GM13976 (cell line): ENCODE measurements around the gene DUSP19.
A peak's percentile ranks its signal among the peaks of the same experiment; 100 is the strongest.

Experiments
- DNase-seq: peaks from one replicate; pipeline ENCODE4 v3.0.0; 2012; ENCODE audit warnings: low spot score
- CTCF ChIP-seq: IDR thresholded peaks from 2 replicates; pipeline ENCODE4 v1.5.1; 2012; ENCODE audit warnings: borderline replicate concordance, mild to moderate bottlenecking; ENCODE audit not compliant: insufficient read depth; ENCODE audit errors: extremely low read depth, missing control alignments, control extremely low read depth
- in situ Hi-C: fragments of 300-500 bp; cut with MboI; formaldehyde crosslinking; loops from one replicate; pipeline ENCODE4 v1.12.0; 2022; ENCODE audit warnings: low sequenced_read_pairs, mixed read lengths, inconsistent platforms; ENCODE audit not compliant: unreplicated experiment

The DUSP19 gene

DNA sequence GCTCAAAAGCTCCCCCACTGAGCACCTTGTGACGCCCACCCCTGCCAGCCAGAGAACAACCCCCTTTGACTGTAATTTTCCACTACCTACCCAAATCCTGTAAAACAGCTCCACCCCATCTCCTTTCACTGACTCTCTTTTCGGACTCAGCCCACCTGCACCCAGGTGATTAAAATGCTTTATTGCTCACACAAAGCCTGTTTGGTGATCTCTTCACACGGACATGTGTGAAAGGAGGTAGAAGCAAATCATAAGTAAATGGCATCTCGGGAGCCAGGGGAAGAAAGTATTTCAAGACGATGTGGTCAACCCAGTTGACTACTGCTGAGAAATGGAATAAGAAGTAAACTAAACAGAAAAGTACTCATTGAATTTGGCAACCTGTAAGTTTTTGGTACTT lies 29.1 kb upstream of the DUSP19 start:
- TF ChIP-seq CTCF, result no peak
- in situ Hi-C loops, result no loop called here
- DNase-seq, result no peak

GRCh38 chr2:183057333-183057985 lies 21.1 kb upstream of the DUSP19 start:
- in situ Hi-C loops, result no loop called here
- TF ChIP-seq CTCF, result no peak
- no peak for DNase-seq

DNA sequence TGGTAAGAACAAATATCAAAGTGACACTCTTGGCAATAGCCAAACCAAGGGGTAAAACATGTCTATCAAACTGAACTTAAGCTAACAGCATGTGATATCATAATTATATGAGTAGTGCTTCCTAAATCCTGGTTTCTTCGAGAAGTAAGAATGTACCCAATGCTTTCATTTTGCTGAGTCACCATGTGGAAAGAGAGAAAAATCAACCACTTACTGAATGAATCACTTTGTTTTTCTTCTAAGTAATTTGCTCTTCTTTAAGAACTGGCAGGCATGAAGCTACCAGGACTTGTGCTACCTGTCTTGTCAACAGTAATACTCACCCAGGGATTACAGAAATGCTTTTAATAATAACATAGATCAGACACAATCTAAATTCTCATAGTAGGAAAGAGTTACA lies 19.0 kb upstream of the DUSP19 start:
- no peak for TF ChIP-seq CTCF
- in situ Hi-C loops, result no loop called here
- no peak for DNase-seq

GRCh38 chr2:183060571-183061231 lies 17.8 kb upstream of the DUSP19 start:
- no peak for DNase-seq
- no peak for TF ChIP-seq CTCF
- in situ Hi-C loops, result no loop called here

- TF ChIP-seq CTCF, result no peak
- peak; percentile 77 for DNase-seq
- in situ Hi-C loops, result no loop called here
Observed at GRCh38 chr2:183063083-183063482, 15.5 kb upstream of the DUSP19 start.

GRCh38 chr2:183068561-183068960 lies 10.0 kb upstream of the DUSP19 start:
- TF ChIP-seq CTCF, result no peak
- DNase-seq, result no peak
- in situ Hi-C loops, result no loop called here
